GM12891 (cell line): ENCODE data around the gene ABHD3. TPM values are rescaled to one million over a fixed set of nuclear protein-coding genes. Genes with fewer than 3 reads are reported as not detected.

Experiments used
- DNase-seq: peaks from one replicate; pipeline ENCODE4 v3.0.0; 2011; ENCODE audit warnings: low spot score; ENCODE audit not compliant: insufficient read length
- FAIRE-seq: peaks from 2 replicates; lab custom pipeline; 2011; peaks lifted over from hg19 to GRCh38; lab: Jason Lieb, UNC
- PAX5 ChIP-seq: IDR thresholded peaks from 2 replicates; pipeline ENCODE4 v1.6.1; 2011; ENCODE audit warnings: low read length, moderate library complexity, mild to moderate bottlenecking; ENCODE audit not compliant: insufficient read depth, severe bottlenecking
- POLR2A ChIP-seq: IDR thresholded peaks from 2 replicates; pipeline ENCODE4 v1.6.1; 2011; ENCODE audit warnings: low read depth, low read length, control low read depth
- POLR2AphosphoS5 ChIP-seq: IDR thresholded peaks from 2 replicates; pipeline ENCODE4 v1.6.1; 2011; ENCODE audit warnings: low read depth, low read length, control low read depth
- POU2F2 ChIP-seq: IDR thresholded peaks from 2 replicates; pipeline ENCODE4 v1.6.1; 2011; ENCODE audit warnings: low read depth, mild to moderate bottlenecking, control low read depth, low read length, moderate library complexity
- SPI1 ChIP-seq: IDR thresholded peaks from 2 replicates; pipeline ENCODE4 v1.6.1; 2011; ENCODE audit warnings: low read depth, low read length, control low read depth
- TAF1 ChIP-seq: IDR thresholded peaks from 2 replicates; pipeline ENCODE4 v1.6.1; 2011; ENCODE audit warnings: low read depth, low read length, control low read depth
- polyA plus RNA-seq: library from polyadenylated mRNA; unstranded; fragments of >200 nt; gene quantifications from one replicate; pipeline ENCODE4 v1.2.1, GENCODE V29; 2012; ENCODE audit warnings: low read depth, missing spikeins, inconsistent platforms; ENCODE audit not compliant: missing spikeins

ABHD3 gene, protein sequence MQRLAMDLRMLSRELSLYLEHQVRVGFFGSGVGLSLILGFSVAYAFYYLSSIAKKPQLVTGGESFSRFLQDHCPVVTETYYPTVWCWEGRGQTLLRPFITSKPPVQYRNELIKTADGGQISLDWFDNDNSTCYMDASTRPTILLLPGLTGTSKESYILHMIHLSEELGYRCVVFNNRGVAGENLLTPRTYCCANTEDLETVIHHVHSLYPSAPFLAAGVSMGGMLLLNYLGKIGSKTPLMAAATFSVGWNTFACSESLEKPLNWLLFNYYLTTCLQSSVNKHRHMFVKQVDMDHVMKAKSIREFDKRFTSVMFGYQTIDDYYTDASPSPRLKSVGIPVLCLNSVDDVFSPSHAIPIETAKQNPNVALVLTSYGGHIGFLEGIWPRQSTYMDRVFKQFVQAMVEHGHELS
- 10.3 TPM for polyA plus RNA-seq

DNA sequence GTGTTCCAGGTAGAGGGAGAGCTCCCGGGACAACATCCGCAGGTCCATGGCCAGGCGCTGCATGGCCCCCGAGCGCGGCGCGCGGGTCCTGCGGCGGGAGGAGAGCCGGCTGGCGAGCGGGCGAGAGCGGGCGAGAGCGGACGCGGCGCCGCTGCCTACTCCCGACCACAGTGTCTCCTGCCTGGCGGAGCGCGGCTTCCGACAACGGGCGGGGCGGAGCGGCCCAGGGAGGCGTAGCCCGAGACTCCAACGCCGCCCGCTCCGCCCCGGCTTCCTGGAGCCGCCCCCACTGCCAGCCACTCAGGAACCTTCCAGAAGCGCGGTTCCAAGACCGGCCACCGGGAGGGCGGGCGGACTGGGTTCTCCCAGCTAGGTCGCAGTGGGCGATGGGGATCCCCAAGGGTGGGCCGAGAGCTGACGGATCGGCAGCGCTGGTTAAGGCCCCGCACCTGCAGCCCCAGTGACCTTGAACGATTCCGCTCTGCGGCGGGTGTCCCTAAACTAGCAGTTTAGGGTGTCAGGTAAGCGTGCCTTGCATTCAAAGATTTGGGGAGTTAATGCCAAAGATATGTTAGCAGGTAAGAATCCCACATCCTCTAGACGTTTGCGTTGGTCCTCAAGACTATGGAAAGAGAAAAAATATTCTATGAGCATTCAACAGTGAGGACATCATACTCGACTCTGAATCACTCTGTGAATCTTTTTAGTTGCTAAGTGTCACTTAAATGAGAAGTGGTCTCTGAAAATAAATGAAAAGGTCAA is at the start of gene ABHD3:
Gene ABHD3 (minus strand): TSS at position 172 of the 762 bp plus-strand sequence. CDS start 109 bp downstream, at position 63.
- DNase-seq (peak; percentile 87), FAIRE-seq (peak; percentile 93)
- TF ChIP-seq PAX5 (peak; percentile 83), POU2F2 (0 out of 2 replicates have a peak, but pooled peaks have one; percentile 57), TAF1 (0 out of 2 replicates have a peak, but pooled peaks have one; percentile 58), POLR2AphosphoS5 (peak; percentile 72), SPI1 (no peak), POLR2A (peak; percentile 61; the same call in 1 of the 2 replicates)

DNA sequence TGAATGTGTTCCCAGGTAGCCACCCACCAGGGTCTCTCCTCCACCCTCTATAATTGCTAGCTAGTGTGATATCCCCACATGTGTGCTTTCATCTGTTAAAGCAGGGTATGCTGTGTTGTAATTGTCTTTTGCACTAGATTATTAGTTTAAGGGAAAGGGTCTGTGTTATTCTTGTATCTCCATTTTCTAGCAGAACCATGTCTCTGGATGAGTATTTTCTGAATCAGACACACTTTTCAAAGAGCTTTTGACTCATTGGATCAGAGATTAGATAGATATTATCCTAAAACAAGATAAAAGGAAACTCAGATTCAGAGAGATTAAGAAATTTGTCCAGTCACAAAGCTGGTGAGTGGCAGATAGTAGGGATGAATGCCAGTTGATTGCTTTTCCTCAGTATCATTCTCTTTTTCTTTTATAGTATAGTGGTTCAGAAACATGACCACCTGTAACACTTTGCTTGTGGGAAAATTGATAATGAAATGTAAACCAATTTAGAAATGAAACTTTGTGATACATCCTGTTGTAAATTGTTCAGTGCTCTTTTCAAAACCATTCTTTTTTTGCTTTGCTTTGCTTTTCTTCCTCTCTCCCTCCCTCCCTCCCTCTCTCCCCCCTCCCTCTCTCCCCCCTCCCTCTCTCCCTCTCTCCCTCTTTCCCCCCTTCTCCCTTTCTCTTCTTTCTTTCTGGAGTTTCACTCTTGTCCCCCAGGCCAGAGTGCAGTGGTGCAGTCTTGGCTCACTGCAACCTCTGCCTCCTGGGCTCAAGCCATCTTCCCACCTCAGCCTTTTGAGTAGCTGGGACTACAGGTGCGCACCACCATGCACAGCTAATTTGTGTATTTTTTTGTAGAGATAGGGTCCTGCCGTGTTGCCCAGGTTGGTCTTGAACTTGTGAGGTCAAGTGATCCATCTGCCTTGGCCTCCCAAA is 43.5 kb upstream of the ABHD3 start:
- FAIRE-seq, result peak; percentile 57
- TF ChIP-seq PAX5, result no peak
- no peak for TF ChIP-seq POLR2AphosphoS5
- TF ChIP-seq SPI1, result no peak
- no peak for TF ChIP-seq POU2F2
- TF ChIP-seq POLR2A, result no peak
- no peak for DNase-seq

GRCh38 chr18:21747268-21747667 is 42.7 kb upstream of the ABHD3 start:
- DNase-seq (no peak), FAIRE-seq (no peak)
- TF ChIP-seq POLR2A, result no peak
- no peak for TF ChIP-seq TAF1
- TF ChIP-seq SPI1, result no peak

DNA sequence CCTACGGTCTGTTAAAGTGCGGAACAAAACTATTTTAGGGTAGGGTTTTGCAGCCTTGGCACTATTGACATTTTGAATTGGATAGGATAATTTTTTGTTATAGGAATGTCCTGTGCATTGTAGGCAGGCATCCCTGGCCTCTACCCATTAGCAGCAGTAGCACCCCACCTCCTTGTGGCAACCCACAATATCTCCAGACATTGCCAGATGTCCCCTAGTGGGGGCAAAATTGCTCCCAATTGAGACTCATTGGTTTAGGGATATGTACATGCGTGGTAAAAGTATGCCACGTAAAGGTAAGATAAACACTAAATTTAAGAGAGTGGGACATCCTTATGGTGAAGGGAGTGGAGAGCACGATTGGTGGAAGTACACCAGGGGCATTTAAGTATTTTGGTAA is 40.7 kb upstream of the ABHD3 start:
- FAIRE-seq (no peak), DNase-seq (no peak)
- TF ChIP-seq PAX5 (no peak), POU2F2 (no peak), POLR2AphosphoS5 (no peak), TAF1 (no peak), POLR2A (no peak), SPI1 (no peak)

- TF ChIP-seq TAF1 (no peak), POLR2AphosphoS5 (no peak), POLR2A (no peak), PAX5 (no peak), POU2F2 (no peak), SPI1 (no peak)
- FAIRE-seq (no peak), DNase-seq (no peak)
Observed at GRCh38 chr18:21743166-21743832, 38.7 kb upstream of the ABHD3 start.

DNA sequence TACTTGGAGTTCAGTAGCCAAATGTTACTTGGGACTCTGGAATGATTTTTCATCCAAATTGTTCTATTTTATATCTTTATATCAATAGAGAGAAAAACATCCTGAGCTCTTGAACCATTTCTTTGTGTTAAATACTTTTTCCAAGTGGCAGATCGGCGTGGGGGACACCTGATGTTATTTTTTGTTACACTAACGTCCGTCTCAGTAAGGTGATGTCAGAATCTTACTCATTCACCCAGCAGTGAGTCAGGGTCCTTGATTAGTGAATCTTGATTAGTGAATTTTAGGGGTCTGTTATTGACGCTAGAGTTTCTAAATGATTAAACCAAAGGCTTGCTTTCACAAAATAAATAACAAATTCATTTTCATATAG is 37.7 kb upstream of the ABHD3 start:
- TF ChIP-seq SPI1 (no peak), PAX5 (no peak), POU2F2 (no peak), POLR2A (no peak), TAF1 (no peak), POLR2AphosphoS5 (no peak)
- DNase-seq (no peak), FAIRE-seq (no peak)

- FAIRE-seq, result peak; percentile 9
- TF ChIP-seq SPI1, result no peak
- TF ChIP-seq POLR2AphosphoS5, result no peak
- TF ChIP-seq POLR2A, result no peak
- TF ChIP-seq PAX5, result no peak
- no peak for TF ChIP-seq POU2F2
- TF ChIP-seq TAF1, result no peak
- no peak for DNase-seq
Observed at GRCh38 chr18:21741562-21742314, 37.2 kb upstream of the ABHD3 start.

GRCh38 chr18:21741312-21741561 is 36.7 kb upstream of the ABHD3 start:
- TF ChIP-seq POU2F2 (no peak), TAF1 (no peak), SPI1 (no peak), PAX5 (no peak), POLR2A (no peak), POLR2AphosphoS5 (no peak)
- FAIRE-seq (no peak), DNase-seq (peak; percentile 41)
